K562 (cell line): ENCODE measurements around the gene CELA3B. TPM values are rescaled to one million over a fixed set of nuclear protein-coding genes. Genes with fewer than 3 reads are reported as not detected.

Experiments used
- ARID4B ChIP-seq: sonication (generic); formaldehyde crosslinking; IDR thresholded peaks from 2 replicates; pipeline ENCODE4 v1.8.0; 2022; ENCODE audit warnings: mild to moderate bottlenecking, missing genetic modification reagents
- CLOCK ChIP-seq: fragments of 250-450 bp; sonication (Bioruptor Pico); IDR thresholded peaks from 2 replicates; pipeline ENCODE4 v1.4.0; 2020; ENCODE audit warnings: mild to moderate bottlenecking, moderate library complexity, borderline replicate concordance
- ESRRA ChIP-seq: fragments of 450-650 bp; IDR thresholded peaks from 2 replicates; pipeline ENCODE4 v1.6.1; 2014; ENCODE audit warnings: low read depth, mild to moderate bottlenecking, moderate library complexity, borderline replicate concordance
- HDAC6 ChIP-seq: IDR thresholded peaks from 2 replicates; pipeline ENCODE4 v1.6.1; 2012; ENCODE audit warnings: low read depth, mild to moderate bottlenecking, control low read depth, inconsistent platforms, low read length, moderate library complexity
- LCOR ChIP-seq: sonication (generic); formaldehyde crosslinking; IDR thresholded peaks from 2 replicates; pipeline ENCODE4 v1.8.0; 2022; ENCODE audit warnings: mild to moderate bottlenecking, missing genetic modification reagents
- NRF1 ChIP-seq, 2 experiments: fragments of 450-650 bp; IDR thresholded peaks in 1 of 2; conservative IDR thresholded peaks in 1 of 2; 2 replicates each; pipeline ENCODE4 v1.6.1; 2014; ENCODE audit warnings: mild to moderate bottlenecking in 2 of 2
- PHB ChIP-seq: fragments of 250-450 bp; sonication (Bioruptor Pico); IDR thresholded peaks from 2 replicates; pipeline ENCODE4 v1.5.0; 2021
- POLR2B ChIP-seq: fragments of 450-650 bp; IDR thresholded peaks from 2 replicates; pipeline ENCODE4 v1.6.1; 2018; ENCODE audit warnings: low read depth; ENCODE audit not compliant: partially characterized antibody
- POLR3G ChIP-seq: IDR thresholded peaks from 2 replicates; pipeline ENCODE4 v1.6.1; 2011; ENCODE audit not compliant: insufficient read length, insufficient replicate concordance; ENCODE audit errors: extremely low read depth
- PTRF ChIP-seq: fragments of 450-650 bp; IDR thresholded peaks from 2 replicates; pipeline ENCODE4 v1.6.1; 2016; ENCODE audit warnings: mild to moderate bottlenecking, missing genetic modification characterization, missing compliant biosample characterization
- RAD21 ChIP-seq, 2 experiments: fragments of 250-450 bp in 1 of 2; fragments of 450-650 bp in 1 of 2; sonication (Bioruptor Pico) in 1 of 2; formaldehyde crosslinking in 1 of 2; IDR thresholded peaks in 1 of 2; conservative IDR thresholded peaks in 1 of 2; 2 replicates each; pipeline versions ENCODE4 v1.4.0 to v1.8.0; 2020 to 2022; ENCODE audit warnings: mild to moderate bottlenecking in 2 of 2, moderate library complexity in 1 of 2
- RNF2 ChIP-seq: sonication (generic); IDR thresholded peaks from 2 replicates; pipeline ENCODE4 v1.6.1; 2016
- SMAD2 ChIP-seq: fragments of 150-350 bp; IDR thresholded peaks from 2 replicates; pipeline ENCODE4 v1.6.1; 2014; ENCODE audit warnings: low read depth, mild to moderate bottlenecking, low read length
- USF2 ChIP-seq: sonication (generic); formaldehyde crosslinking; IDR thresholded peaks from 2 replicates; pipeline ENCODE4 v1.5.0; 2020; ENCODE audit warnings: missing genetic modification reagents
- ZBTB26 ChIP-seq: fragments of 450-650 bp; formaldehyde crosslinking; IDR thresholded peaks from 2 replicates; pipeline ENCODE4 v1.4.0; 2022; ENCODE audit warnings: missing genetic modification characterization
- ZFP1 ChIP-seq: fragments of 450-650 bp; formaldehyde crosslinking; IDR thresholded peaks from 2 replicates; pipeline ENCODE4 v1.4.0; 2020; ENCODE audit warnings: mild to moderate bottlenecking, mixed read lengths
- ZNF24 ChIP-seq: fragments of 450-650 bp; IDR thresholded peaks from 2 replicates; pipeline ENCODE4 v1.6.1; 2016
- ZNF274 ChIP-seq: IDR thresholded peaks from 2 replicates; pipeline ENCODE4 v1.6.1; 2011; ENCODE audit warnings: low read depth, mild to moderate bottlenecking, low read length, moderate library complexity, borderline replicate concordance
- ZZZ3 ChIP-seq: fragments of 450-650 bp; IDR thresholded peaks from 2 replicates; pipeline ENCODE4 v1.6.1; 2016; ENCODE audit warnings: antibody characterized with exemption, mild to moderate bottlenecking, moderate library complexity
- polyA plus RNA-seq, 8 experiments: library from polyadenylated mRNA; depleted of rRNA in 4 of 8; stranded (reverse) in 5 of 8; unstranded in 3 of 8; fragments of >200 nt; fragmentation: Nextera tagmentation in 2 of 8; fragmentation: Illumina TruSeq in 1 of 8; extraction: Ambion mirVana in 2 of 8; extraction: Trizol in 1 of 8; gene quantifications; 2 replicates each; pipeline versions ENCODE4 v1.2.1 to v1.2.3, GENCODE V29; 2011 to 2014; ENCODE audit warnings: inconsistent platforms in 1 of 8, missing spikeins in 1 of 8
- total RNA-seq, 7 experiments: library from RNA; depleted of rRNA in 6 of 7; stranded (reverse); fragments of >200 nt in 6 of 7; fragmentation: Illumina TruSeq in 2 of 7; extraction: Trizol in 2 of 7; gene quantifications; 2 replicates each; pipeline versions ENCODE4 v1.2.1 to v1.2.3, GENCODE V29; 2011 to 2021; ENCODE audit warnings: low replicate concordance in 1 of 7

Gene CELA3B
- total and polyA plus RNA-seq, 9 of the 15 experiments (the other 6 are each of a cell fraction or from before 2014, with no cell fraction given): 3.1 TPM; not detected in 8

GRCh38 chr1:21933397-21934248, 43.2 kb upstream of the CELA3B start (continued):
- TF ChIP-seq ZNF274 (no peak), SMAD2 (no peak), ESRRA (no peak), NRF1 (conservative IDR thresholded peaks at IDR 0.05 in 1 of 2, IDR thresholded peaks at IDR 0.05 in 1 of 2) (no peak), HDAC6 (no peak), ZFP1 (CRISPR knock-in tag) (no peak), CLOCK (CRISPR knock-in tag) (no peak), RNF2 (peak; percentile 25; the same call in 1 of the 2 replicates), ARID4B (CRISPR knock-in tag) (peak; percentile 76; the same call in 1 of the 2 replicates), USF2 (CRISPR knock-in tag) (peak; percentile 54), PTRF (tag) (no peak), PHB (CRISPR knock-in tag) (no peak), LCOR (CRISPR knock-in tag) (no peak), POLR3G (no peak), RAD21 (CRISPR knock-in tag; conservative IDR thresholded peaks at IDR 0.05 in 1 of 2, IDR thresholded peaks at IDR 0.05 in 1 of 2) (no peak), ZBTB26 (CRISPR knock-in tag) (no peak), ZNF24 (peak; percentile 22; the same call in 1 of the 2 replicates), POLR2B (no peak), ZZZ3 (no peak)
